ENCODE measurements around the gene EGF.

EGF gene

DNA sequence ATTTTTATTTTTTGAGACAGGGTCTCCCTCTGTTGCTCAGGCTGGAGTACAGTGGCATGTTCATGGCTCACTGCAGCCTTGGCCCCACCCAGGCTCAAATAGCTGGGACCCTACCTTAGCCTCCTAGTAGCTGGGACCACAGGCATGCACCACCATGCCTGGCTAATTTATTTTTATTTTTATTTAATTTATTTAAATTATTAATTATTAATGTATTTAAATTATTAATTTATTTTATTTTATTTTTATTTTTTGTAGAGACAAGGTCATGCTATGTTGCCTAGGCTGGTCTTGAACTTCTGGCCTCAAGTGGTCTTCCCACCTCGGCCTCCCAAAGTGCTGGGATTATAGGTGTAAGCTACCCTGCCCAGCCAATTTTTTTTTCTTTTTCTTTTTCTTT, 69.3 kb downstream of the EGF start:
- no peak overlapping the region for H3K4me3 ChIP-seq (ENCODE audit: low read depth in 1 of 2, low read length in 1 of 2)
- TF ChIP-seq, protein P1, sequence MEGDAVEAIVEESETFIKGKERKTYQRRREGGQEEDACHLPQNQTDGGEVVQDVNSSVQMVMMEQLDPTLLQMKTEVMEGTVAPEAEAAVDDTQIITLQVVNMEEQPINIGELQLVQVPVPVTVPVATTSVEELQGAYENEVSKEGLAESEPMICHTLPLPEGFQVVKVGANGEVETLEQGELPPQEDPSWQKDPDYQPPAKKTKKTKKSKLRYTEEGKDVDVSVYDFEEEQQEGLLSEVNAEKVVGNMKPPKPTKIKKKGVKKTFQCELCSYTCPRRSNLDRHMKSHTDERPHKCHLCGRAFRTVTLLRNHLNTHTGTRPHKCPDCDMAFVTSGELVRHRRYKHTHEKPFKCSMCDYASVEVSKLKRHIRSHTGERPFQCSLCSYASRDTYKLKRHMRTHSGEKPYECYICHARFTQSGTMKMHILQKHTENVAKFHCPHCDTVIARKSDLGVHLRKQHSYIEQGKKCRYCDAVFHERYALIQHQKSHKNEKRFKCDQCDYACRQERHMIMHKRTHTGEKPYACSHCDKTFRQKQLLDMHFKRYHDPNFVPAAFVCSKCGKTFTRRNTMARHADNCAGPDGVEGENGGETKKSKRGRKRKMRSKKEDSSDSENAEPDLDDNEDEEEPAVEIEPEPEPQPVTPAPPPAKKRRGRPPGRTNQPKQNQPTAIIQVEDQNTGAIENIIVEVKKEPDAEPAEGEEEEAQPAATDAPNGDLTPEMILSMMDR (IDR thresholded peaks at IDR 0.05) = no peak
- H3K27ac ChIP-seq = no peak overlapping the region
- no peaks in the 10 kb centered on the region for H3K9me3 ChIP-seq
- no peaks in the 10 kb centered on the region for H3K36me3 ChIP-seq
- H3K4me1 ChIP-seq (ENCODE audit: control insufficient read depth in 1 of 2, insufficient read depth in 1 of 2, low read depth in 1 of 2, low read length in 1 of 2) = no peaks in the 10 kb centered on the region
- no peaks in the 10 kb centered on the region for H3K27me3 ChIP-seq

- H3K36me3 ChIP-seq = no peaks in the 10 kb centered on the region
- no peaks in the 10 kb centered on the region for H3K9me3 ChIP-seq
- no peaks in the 10 kb centered on the region for H3K4me1 ChIP-seq (ENCODE audit: control insufficient read depth in 1 of 2, insufficient read depth in 1 of 2, low read depth in 1 of 2, low read length in 1 of 2)
- TF ChIP-seq, protein P1 (IDR thresholded peaks at IDR 0.05) = no peak
- no peak overlapping the region for H3K4me3 ChIP-seq (ENCODE audit: low read depth in 1 of 2, low read length in 1 of 2)
- H3K27ac ChIP-seq = no peak overlapping the region
- H3K27me3 ChIP-seq = no peaks in the 10 kb centered on the region
Observed at GRCh38 chr4:109982521-109982920, 69.8 kb downstream of the EGF start.

GRCh38 chr4:109985993-109986974, 73.6 kb downstream of the EGF start:
- no peak overlapping the region for H3K27ac ChIP-seq
- no peaks in the 10 kb centered on the region for H3K27me3 ChIP-seq
- no peak overlapping the region for H3K4me3 ChIP-seq (ENCODE audit: low read depth in 1 of 2, low read length in 1 of 2)
- no peaks in the 10 kb centered on the region for H3K4me1 ChIP-seq (ENCODE audit: control insufficient read depth in 1 of 2, insufficient read depth in 1 of 2, low read depth in 1 of 2, low read length in 1 of 2)
- no peaks in the 10 kb centered on the region for H3K36me3 ChIP-seq
- TF ChIP-seq, protein P1 (IDR thresholded peaks at IDR 0.05) = no peak
- H3K9me3 ChIP-seq = no peaks in the 10 kb centered on the region

DNA sequence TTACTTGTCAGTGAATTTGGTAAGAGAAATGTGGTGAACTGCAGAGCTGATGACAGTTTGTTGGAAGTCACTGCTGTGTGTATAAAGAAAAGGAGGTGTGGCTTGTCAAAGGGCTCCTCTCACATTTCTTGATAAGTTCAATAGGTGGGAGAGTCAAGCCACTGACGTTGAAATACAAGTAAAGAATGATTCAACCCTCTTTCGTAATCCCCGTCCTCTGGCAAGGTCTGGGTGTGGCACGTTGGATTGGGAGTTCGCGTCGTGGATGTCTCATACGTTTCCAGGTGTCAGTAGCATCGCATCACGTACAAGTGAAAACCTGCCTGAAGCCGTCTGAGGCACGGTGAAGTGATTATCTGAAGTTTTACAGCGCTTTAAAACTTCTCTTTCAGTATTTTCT, 76.4 kb downstream of the EGF start:
- H3K27me3 ChIP-seq = no peaks in the 10 kb centered on the region
- no peaks in the 10 kb centered on the region for H3K9me3 ChIP-seq
- no peaks in the 10 kb centered on the region for H3K4me1 ChIP-seq (ENCODE audit: control insufficient read depth in 1 of 2, insufficient read depth in 1 of 2, low read depth in 1 of 2, low read length in 1 of 2)
- no peak overlapping the region for H3K4me3 ChIP-seq (ENCODE audit: low read depth in 1 of 2, low read length in 1 of 2)
- H3K36me3 ChIP-seq = no peaks in the 10 kb centered on the region
- TF ChIP-seq, protein P1 (IDR thresholded peaks at IDR 0.05) = no peak
- H3K27ac ChIP-seq = no peak overlapping the region

GRCh38 chr4:109989618-109990017, 76.9 kb downstream of the EGF start:
- Histone ChIP-seq H3K27ac (no peak overlapping the region), H3K4me1 (ENCODE audit: control insufficient read depth in 1 of 2, insufficient read depth in 1 of 2, low read depth in 1 of 2, low read length in 1 of 2) (no peaks in the 10 kb centered on the region), H3K4me3 (ENCODE audit: low read depth in 1 of 2, low read length in 1 of 2) (no peak overlapping the region), H3K36me3 (no peaks in the 10 kb centered on the region), H3K9me3 (no peaks in the 10 kb centered on the region), H3K27me3 (no peaks in the 10 kb centered on the region)
- TF ChIP-seq, protein P1 (IDR thresholded peaks at IDR 0.05) = no peak

All from neutrophil (primary cell).